GM18505 (cell line): ENCODE results near the gene ANKRD66.

Source experiments
- ATAC-seq: cut with Tn5 transposase; IDR thresholded peaks from one replicate; pipeline ENCODE4 v1.9.1; 2021; ENCODE audit not compliant: unreplicated experiment
- POLR2A ChIP-seq: IDR thresholded peaks from 4 replicates; pipeline ENCODE4 v1.6.1; 2011; ENCODE audit warnings: borderline replicate concordance; ENCODE audit not compliant: insufficient read depth, insufficient read length; ENCODE audit errors: extremely low read depth

The ANKRD66 gene

DNA sequence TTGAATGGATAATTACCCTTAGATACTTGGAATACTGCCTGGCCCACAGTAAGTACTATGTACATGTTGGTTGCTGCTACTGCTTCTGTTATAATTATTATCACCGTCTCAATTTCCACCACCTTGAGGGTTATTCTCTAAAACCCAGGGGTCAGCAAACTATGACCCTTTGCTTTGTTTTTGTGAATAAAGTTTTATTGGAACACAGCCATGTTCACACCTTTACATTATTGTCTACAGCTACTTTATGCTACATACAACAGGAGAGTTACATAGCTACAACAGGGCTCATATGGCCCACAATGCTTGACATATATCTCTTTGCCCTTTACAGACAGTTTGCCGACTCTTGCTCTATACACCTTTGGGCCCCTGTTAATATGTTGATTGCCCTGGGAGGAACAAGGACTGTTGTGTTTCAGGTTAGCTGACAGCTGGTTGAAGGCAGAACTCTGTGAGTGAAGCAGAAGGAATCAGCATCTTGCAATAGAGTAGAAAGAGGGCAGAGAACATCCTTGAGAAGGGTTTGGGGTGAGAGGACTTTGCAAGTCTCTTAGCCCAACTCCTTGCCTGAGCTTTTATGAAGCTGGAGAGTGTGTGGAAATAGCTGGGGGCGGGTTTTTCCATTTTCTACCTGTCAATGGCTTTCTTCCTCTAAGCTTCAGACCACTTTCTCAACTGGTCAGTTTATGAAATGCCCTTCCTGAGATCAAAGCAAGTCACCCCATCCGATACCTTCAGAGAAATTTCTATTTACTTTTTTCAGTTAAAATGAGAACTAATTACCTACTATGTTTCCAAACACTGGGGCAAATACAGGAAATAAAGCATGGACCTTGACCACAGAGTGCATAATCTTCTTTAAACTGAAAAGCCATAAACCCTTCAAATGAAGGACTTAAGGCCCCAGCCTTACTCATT is 43.0 kb downstream of the ANKRD66 start:
- no peak for ATAC-seq
- TF ChIP-seq POLR2A, result no peak

DNA sequence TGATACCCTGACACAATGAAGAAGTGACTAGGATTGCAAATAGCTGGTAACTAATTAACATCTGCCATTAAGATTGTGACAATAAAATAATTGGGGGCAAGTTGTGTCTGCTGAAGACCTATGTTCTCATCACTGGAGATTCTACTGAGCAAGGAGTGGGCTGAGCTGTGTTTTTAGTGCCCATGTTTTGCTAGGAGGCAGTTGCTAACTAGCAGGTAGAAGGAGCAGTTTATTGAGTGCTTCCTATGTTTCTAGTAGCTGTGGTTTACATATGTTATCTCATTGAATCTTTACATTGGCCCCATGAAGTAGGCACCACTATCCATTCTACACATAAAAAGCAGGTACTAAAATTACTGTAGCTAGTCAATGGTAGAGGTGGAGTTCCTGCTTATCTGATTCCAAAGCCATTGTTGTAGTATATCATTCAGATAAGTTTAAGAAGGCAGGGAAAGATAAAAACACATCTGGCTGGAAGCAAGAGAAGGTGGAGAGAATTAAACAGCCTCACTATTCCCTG is 43.7 kb downstream of the ANKRD66 start:
- no peak for ATAC-seq
- TF ChIP-seq POLR2A, result no peak

DNA sequence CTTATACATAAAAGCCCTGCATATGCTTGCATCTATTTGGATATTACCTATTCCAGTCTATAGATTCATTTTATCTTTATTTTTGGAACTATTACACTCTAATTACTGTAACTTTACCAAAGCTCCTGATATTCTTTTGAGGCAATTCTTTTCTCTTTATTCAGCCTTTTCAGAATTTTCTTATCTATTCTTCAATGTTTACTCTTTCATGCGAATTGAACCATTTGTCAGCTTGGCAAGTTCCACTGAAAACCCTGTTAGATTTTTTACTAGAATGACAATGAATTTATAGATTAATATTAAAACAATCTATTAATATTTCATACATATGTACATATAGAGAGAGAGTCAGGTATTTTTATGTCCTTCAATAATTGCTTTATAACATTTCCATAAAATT is 45.9 kb downstream of the ANKRD66 start:
- TF ChIP-seq POLR2A, result no peak
- no peak for ATAC-seq

DNA sequence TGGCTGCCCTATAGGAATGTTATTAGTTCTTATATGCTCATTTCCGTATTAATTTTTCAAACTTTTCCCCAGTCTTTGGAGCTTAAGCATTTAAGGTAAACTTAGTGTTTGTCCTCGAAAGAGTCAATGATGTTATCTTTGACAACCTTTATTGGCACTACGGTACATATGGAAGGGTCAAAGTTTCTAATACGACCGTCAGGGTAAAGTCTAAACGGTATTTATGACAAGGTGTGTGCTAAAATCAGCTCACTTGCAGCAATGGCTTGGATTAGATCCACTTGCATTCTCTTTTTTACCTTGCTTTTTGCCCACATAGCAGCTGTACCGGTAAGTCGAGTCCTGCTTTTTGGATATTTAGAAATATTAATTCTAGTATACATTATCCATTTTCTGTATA is 46.4 kb downstream of the ANKRD66 start, which contains the start of gene MEP1A:
Gene MEP1A (plus strand): TSS at position 252 of the 400 bp plus-strand sequence. CDS start 10 bp downstream, at position 262.
- ATAC-seq, result no peak
- no peak for TF ChIP-seq POLR2A

DNA sequence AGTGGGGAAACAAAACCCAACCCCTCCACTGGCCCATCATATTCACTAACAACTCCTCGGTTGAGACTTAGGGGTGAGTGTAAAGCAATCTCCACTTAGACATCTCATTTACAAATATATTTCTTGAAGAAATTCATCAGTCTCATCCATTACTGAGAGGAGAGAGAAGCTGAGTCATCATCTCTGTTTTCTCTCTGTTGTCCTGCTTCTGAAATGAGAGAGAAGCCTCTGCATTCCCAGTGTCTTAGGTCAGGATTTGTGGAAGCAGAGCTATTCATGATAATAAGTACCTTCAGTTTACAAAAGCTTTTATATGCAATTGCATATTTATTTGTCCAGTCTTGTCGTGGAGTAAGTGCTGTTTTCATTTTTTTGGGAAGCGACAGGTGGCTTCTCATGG is 47.3 kb downstream of the ANKRD66 start:
- no peak for TF ChIP-seq POLR2A
- no peak for ATAC-seq

DNA sequence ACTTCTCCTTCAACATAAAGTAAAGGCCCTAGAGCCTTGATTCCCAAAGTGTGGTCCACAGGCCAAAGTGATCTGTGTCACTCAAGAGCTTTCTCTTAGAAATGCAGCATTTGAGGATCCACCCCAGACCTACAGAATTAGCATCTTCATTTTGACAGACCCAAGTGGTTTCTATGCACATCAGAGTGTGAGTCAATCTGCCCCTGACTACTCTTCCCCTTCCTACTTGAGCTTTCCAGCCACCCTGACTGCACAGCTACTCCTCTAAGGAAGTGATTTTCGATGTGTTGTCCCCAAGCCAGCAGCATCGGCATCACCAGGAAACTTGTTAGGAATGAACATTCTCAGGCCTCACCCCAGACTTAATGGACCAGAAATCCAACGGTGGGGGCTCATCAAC is 49.1 kb downstream of the ANKRD66 start:
- ATAC-seq, result no peak
- no peak for TF ChIP-seq POLR2A

DNA sequence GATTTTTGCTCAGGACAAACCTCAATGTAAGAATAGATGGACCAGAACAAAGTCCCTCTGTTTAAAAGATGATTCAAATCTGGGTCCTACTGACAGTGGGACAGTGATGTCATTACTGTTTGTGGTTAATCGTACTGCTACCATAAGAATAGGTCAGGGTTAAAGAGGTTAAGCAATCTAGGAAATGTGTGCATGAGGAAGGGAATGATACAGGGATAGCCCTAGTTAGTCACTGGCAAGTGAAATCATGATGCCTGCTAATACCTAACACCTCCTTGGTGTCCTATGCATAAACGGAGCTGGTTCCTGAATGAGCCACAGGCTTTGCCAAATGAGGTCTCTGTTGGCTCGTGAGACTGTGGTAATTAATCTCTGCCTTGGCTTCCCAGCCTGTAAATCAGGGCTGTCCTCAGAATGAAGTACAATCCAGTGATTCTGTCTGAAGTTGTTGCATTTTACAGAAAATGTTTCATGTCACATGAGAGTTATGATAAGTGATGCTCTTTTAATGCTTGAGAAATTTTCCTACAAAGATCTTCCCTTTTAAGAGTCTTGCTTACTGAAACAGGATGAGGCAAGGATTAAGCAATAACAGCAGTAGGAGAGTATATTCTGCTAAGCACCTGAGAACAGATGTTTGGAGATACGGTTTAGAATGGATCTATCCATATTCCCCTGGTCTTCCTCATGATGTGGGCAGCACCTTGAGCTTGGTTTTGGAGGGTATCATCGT is 50.3 kb downstream of the ANKRD66 start:
- no peak for ATAC-seq
- TF ChIP-seq POLR2A, result no peak

DNA sequence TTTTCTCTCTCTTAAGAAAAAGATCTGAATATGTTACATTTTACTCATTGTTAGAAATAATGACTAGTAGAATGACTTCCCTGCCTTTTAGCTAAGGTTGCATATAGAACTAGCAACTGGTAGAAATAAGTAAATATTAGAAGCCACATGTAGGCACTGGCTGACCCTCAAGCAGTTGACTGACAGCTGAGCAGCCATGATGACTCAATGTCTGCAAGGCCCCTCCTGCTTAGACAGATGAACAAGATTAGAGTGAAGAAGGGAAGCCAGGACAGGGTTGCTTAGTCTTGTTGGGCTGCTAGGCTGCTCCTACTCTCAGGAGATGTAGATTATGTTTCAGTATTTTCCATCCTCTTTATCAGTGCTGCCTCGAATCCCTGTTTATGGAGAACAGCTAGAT is 52.9 kb downstream of the ANKRD66 start:
- ATAC-seq, result no peak
- no peak for TF ChIP-seq POLR2A

DNA sequence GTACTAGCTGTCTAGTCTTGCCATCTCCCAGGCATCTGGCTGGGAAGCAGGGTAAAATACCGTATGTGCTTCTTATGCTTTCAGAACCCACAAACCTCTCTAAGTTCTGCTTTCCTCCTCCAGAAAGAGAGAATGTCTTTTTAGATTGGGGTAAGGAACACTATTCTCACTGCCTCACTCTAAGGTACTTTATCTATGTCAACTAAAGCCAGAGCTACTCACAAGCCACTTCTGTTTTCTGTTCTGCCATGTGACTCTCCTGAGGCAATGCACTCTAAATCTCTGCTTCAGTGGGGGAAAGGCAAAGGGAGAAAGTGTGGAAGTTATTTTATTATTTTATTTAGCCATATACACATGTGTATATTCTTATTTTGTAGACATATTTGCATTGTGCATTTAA is 62.1 kb downstream of the ANKRD66 start:
- ATAC-seq, result no peak
- TF ChIP-seq POLR2A, result no peak
